ENCODE results near the gene PSAPL1.

PSAPL1 gene

GRCh38 chr4:7396186-7396910 lies 38.4 kb downstream of the PSAPL1 start:
- no peak for DNase-seq (ENCODE audit: low read depth)

GRCh38 chr4:7395645-7396044 lies 39.1 kb downstream of the PSAPL1 start:
- no peak for DNase-seq (ENCODE audit: low read depth)

DNA sequence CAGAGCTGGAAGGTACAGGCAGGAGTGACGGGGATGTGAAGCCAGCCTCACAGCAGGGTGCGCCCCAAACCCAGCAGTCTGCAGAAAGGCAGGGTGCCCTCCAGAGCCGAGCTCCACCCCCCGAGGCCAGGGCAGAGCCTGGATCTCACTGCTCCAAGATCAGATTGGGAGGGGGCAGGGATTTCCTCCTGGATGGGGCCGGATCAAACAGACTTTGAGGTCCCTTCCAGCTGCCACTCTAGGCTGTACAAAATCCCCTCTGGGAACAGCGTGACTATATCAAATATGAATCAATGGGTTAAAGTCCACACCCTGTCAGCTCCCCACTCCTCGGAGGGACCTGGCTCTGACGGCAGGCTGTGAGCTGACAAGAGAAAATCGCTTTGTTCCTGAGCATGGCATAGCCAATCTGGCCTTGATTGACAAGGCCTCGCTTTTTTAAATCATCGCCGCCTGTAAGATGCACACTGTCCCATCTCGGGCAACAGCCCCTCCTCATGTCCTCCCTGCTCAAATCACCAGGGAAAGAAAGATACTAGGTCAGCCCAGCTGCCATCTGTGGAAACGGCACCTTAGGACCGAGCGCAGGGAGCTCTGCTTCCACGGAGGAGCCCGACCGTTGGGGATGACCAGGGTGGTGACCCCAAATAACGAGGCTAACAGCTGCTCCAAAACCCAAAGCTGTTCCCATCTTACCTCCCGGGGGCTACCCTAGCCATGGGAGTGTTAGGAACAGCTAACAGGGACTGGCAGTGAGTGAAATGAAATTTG lies 39.9 kb downstream of the PSAPL1 start:
- no peak for DNase-seq (ENCODE audit: low read depth)

- no peak for DNase-seq (ENCODE audit: low read depth)
Measured at GRCh38 chr4:7393601-7394575, 40.8 kb downstream of the PSAPL1 start.

GRCh38 chr4:7392438-7393421 lies 42.0 kb downstream of the PSAPL1 start:
- DNase-seq (ENCODE audit: low read depth), result no peak

- DNase-seq (ENCODE audit: low read depth), result no peak
Measured at GRCh38 chr4:7391637-7392437, 42.9 kb downstream of the PSAPL1 start.

- no peak for DNase-seq (ENCODE audit: low read depth)
Measured at GRCh38 chr4:7390906-7391636, 43.7 kb downstream of the PSAPL1 start.

- no peak for DNase-seq (ENCODE audit: low read depth)
Measured at GRCh38 chr4:7390336-7390735, 44.4 kb downstream of the PSAPL1 start.

GRCh38 chr4:7389719-7390118 lies 45.0 kb downstream of the PSAPL1 start:
- no peak for DNase-seq (ENCODE audit: low read depth)

- DNase-seq (ENCODE audit: low read depth), result no peak
Measured at GRCh38 chr4:7389101-7389701, 45.5 kb downstream of the PSAPL1 start.

GRCh38 chr4:7388627-7389026 lies 46.1 kb downstream of the PSAPL1 start:
- no peak for DNase-seq (ENCODE audit: low read depth)

- no peak for DNase-seq (ENCODE audit: low read depth)
Measured at GRCh38 chr4:7387925-7388324, 46.8 kb downstream of the PSAPL1 start.

DNA sequence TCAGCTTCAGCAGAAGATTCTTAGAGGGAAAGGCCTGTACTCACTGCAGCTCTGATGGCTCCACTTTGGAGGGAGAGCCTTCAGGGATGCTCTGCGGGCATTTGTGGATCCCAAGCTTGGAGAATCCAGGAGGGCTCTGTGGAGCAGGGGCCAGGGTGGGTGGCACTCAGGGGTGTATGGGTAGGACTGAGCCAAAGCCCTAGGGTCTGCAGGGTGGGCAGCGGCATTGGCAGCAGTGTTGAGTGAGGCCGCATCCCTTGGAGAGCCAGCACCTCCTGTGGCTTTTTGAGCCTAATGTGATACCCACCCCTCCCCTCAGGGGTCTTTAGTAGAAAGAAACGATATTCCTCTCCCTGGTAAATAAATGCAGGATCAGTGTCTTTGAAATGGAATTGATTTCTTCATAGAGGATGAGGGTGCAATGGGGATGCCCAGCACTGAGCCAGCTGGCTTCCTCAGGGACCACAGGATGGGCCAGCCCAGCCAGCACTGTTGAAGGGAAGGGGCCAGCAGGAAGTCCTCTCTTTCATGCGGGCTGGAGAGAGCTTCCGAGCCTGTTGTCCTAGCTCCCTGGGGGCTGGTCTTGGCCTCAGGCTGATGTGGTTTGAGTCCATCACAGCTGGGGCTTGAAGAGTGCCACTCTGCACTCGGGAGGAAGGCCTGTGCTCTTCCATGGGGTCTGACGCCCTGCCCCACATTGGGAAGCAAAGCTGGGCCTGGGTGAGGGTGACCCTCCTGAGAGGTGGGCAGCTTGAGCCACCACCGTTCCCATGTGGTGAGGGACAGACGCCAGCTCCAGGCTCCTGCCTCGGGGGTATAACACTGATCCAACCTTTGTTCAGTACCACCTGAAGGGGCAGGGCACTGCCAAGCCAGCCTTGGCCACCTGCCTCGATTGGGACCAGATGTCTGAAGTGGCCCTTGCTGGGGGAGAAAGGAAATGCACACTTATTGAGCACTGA lies 49.5 kb downstream of the PSAPL1 start:
- no peak for DNase-seq (ENCODE audit: low read depth)

GRCh38 chr4:7384003-7384928 lies 50.5 kb downstream of the PSAPL1 start:
- DNase-seq (ENCODE audit: low read depth), result no peak

DNA sequence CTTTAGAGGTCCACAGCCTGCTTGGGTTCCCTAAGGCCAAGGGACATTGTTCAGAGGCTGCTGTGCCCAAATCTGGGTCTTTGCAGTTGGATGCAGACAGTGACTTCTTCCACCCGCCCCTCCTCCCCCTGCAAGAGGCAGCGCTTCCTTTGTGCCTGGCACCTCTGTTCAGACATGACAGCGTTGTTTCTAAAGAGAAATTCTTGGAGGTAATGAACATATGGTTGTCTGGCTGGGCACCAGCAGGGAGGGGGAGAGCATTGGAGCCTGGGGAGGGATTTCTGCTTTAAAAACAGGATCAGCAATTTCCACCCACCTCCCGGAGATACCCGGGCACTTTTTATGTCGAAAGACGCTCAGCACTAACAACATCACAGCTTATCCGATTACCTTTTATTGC lies 51.5 kb downstream of the PSAPL1 start:
- DNase-seq (ENCODE audit: low read depth), result no peak

DNA sequence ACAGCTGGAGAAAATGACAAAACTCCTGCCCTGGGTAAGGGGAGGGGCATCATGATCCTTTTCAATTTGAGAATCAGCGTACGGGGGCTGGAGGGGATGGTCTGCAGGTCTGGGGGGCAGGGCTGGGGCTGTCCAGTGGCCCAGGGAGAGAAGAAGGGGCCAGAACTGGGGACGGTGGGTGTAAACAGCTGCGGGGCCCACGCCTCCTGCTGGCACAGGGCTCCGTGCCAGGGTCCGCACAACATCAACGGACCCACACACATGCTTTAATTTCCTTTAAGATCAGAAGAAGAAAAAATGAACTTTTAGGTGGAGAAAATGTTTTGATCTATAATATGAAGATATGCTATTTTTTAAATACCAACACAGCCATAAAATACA lies 52.1 kb downstream of the PSAPL1 start:
- DNase-seq (ENCODE audit: low read depth), result no peak

All from stimulated activated CD8-positive, alpha-beta memory T cell treated with anti-CD3 and anti-CD28 coated beads, Interleukin-4, amount 100 ng/mL, for 24 hours (primary cell).